Measurements from ENCODE around the gene PSRC1.
A peak's percentile ranks its signal among the peaks of the same experiment; 100 is the strongest.

The PSRC1 gene

GRCh38 chr1:109265741-109266330 lies 17.1 kb downstream of the PSRC1 start:
- CTCF ChIA-PET: interaction anchor here (1.2 to 8.2 kb wide), 4 partner anchors 17 to 267 kb away, joined by 4 to 76 read pairs (median 17); partner anchors contain the start of genes PSRC1 and SORT1
- no peak for DNase-seq (ENCODE audit: extremely low spot score)
- no peak for TF ChIP-seq CTCF (IDR thresholded peaks at IDR 0.05; ENCODE audit: control extremely low read depth, extremely low read depth, low read depth, missing control alignments)
- POLR2A ChIA-PET: no interaction called here

GRCh38 chr1:109265016-109265415 lies 17.9 kb downstream of the PSRC1 start:
- no peak for DNase-seq (ENCODE audit: extremely low spot score)
- TF ChIP-seq CTCF (IDR thresholded peaks at IDR 0.05; ENCODE audit: control extremely low read depth, extremely low read depth, low read depth, missing control alignments): no peak
- ChIA-PET POLR2A (no interaction called here), CTCF (interaction anchor here (1.2 to 8.2 kb wide), 7 partner anchors 11 to 268 kb away, joined by 4 to 76 read pairs (median 8); partner anchors contain the start of genes PSRC1 and SORT1)

GRCh38 chr1:109264379-109264755 lies 18.6 kb downstream of the PSRC1 start:
- ChIA-PET CTCF (interaction anchor here (0.7 to 8.2 kb wide), 11 partner anchors 10 to 268 kb away, joined by 3 to 76 read pairs (median 4); partner anchors contain the start of genes PSRC1 and SORT1), POLR2A (no interaction called here)
- DNase-seq (ENCODE audit: extremely low spot score): no peak
- no peak for TF ChIP-seq CTCF (IDR thresholded peaks at IDR 0.05; ENCODE audit: control extremely low read depth, extremely low read depth, low read depth, missing control alignments)

GRCh38 chr1:109263597-109264378 lies 19.2 kb downstream of the PSRC1 start:
- ChIA-PET POLR2A (no interaction called here), CTCF (interaction anchor here (0.7 to 8.2 kb wide), 12 partner anchors 10 to 269 kb away, joined by 3 to 76 read pairs (median 6); partner anchors contain the start of genes PSRC1 and SORT1)
- TF ChIP-seq CTCF (IDR thresholded peaks at IDR 0.05; ENCODE audit: control extremely low read depth, extremely low read depth, low read depth, missing control alignments): peak; percentile 89
- DNase-seq (ENCODE audit: extremely low spot score): peak; percentile 85

- TF ChIP-seq CTCF (IDR thresholded peaks at IDR 0.05; ENCODE audit: control extremely low read depth, extremely low read depth, low read depth, missing control alignments): no peak
- ChIA-PET CTCF (interaction anchor here (1.0 to 8.2 kb wide), 6 partner anchors 9 to 269 kb away, joined by 3 to 76 read pairs (median 12); partner anchors contain the start of genes PSRC1 and SORT1), POLR2A (no interaction called here)
- no peak for DNase-seq (ENCODE audit: extremely low spot score)
Observed at GRCh38 chr1:109263234-109263596, 19.7 kb downstream of the PSRC1 start.

- CTCF ChIA-PET: interaction anchor here (1.0 to 8.2 kb wide), 6 partner anchors 9 to 270 kb away, joined by 3 to 76 read pairs (median 12); partner anchors contain the start of genes PSRC1 and SORT1
- no peak for DNase-seq (ENCODE audit: extremely low spot score)
- POLR2A ChIA-PET: no interaction called here
- TF ChIP-seq CTCF (IDR thresholded peaks at IDR 0.05; ENCODE audit: control extremely low read depth, extremely low read depth, low read depth, missing control alignments): no peak
Observed at GRCh38 chr1:109262231-109263055, 20.5 kb downstream of the PSRC1 start.

Data from GM10248 (cell line).